CD14-positive monocyte (primary cell): ENCODE measurements around the gene NPAS3. TPM values are rescaled to one million over a fixed set of nuclear protein-coding genes. Genes with fewer than 3 reads are reported as not detected.

ENCODE experiments used
- DNase-seq, 3 donors: peaks; one replicate each; pipeline ENCODE4 v3.0.0-alpha.2; 2011 to 2022
- H2AFZ ChIP-seq: 2 replicates; pipeline ENCODE4 v1.6.0; 2012; ENCODE audit warnings: mild to moderate bottlenecking, low read depth, low read length, inconsistent platforms; ENCODE audit not compliant: insufficient read depth, poor library complexity, severe bottlenecking
- H3K27ac ChIP-seq, 2 donors: 1 replicate in 1 of 2; 2 replicates in 1 of 2; pipeline ENCODE4 v1.5.1; 2012 to 2013; ENCODE audit warnings: low read length in 2 of 2, control low read depth in 1 of 2, inconsistent platforms in 1 of 2, low read depth in 1 of 2, mild to moderate bottlenecking in 1 of 2
- H3K27me3 ChIP-seq, 2 donors: one replicate each; pipeline versions ENCODE4 v1.6.0 to v1.6.1; 2011 to 2013; ENCODE audit warnings: low read length in 2 of 2; ENCODE audit not compliant: control insufficient read depth in 2 of 2, insufficient read depth in 2 of 2
- H3K36me3 ChIP-seq, 2 donors: replicated peaks in 1 of 2; 1 replicate in 1 of 2; 2 replicates in 1 of 2; pipeline versions ENCODE4 v1.5.1 to v1.6.1; 2012 to 2013; ENCODE audit warnings: low read length in 2 of 2, control low read depth in 1 of 2, inconsistent platforms in 1 of 2, mild to moderate bottlenecking in 1 of 2; ENCODE audit not compliant: insufficient read depth in 2 of 2, control insufficient read depth in 1 of 2
- H3K4me1 ChIP-seq, 2 donors: 1 replicate in 1 of 2; 2 replicates in 1 of 2; pipeline versions ENCODE4 v1.5.1 to v1.6.1; 2012 to 2013; ENCODE audit warnings: low read length in 2 of 2, control low read depth in 1 of 2, inconsistent platforms in 1 of 2, mild to moderate bottlenecking in 1 of 2, moderate library complexity in 1 of 2; ENCODE audit not compliant: insufficient read depth in 2 of 2, control insufficient read depth in 1 of 2
- H3K4me2 ChIP-seq: replicated peaks from 2 replicates; pipeline ENCODE3; 2012; ENCODE audit warnings: low read length, moderate library complexity, mild to moderate bottlenecking; ENCODE audit not compliant: poor library complexity, severe bottlenecking; ENCODE audit errors: extremely low read depth
- H3K4me3 ChIP-seq, 3 experiments: fragments of 200-600 bp in 1 of 3; sonication (generic) in 1 of 3; replicated peaks in 1 of 3; 1 replicate in 2 of 3; 2 replicates in 1 of 3; pipeline ENCODE4 v1.5.1; 2011 to 2013; ENCODE audit warnings: low read length in 3 of 3, mild to moderate bottlenecking in 3 of 3, control low read depth in 2 of 3, low read depth in 2 of 3, inconsistent platforms in 1 of 3, moderate library complexity in 1 of 3
- H3K79me2 ChIP-seq: 2 replicates; pipeline ENCODE4 v1.6.0; 2012; ENCODE audit warnings: mild to moderate bottlenecking, control low read depth, inconsistent platforms, low read length, moderate library complexity; ENCODE audit not compliant: insufficient read depth
- H3K9ac ChIP-seq: 2 replicates; pipeline ENCODE4 v1.6.0; 2017; ENCODE audit warnings: low read length, mild to moderate bottlenecking; ENCODE audit not compliant: insufficient read depth, poor library complexity, severe bottlenecking
- H3K9me3 ChIP-seq, 2 donors: replicated peaks in 1 of 2; 1 replicate in 1 of 2; 2 replicates in 1 of 2; pipeline versions ENCODE4 v1.5.1 to v1.6.1; 2012 to 2013; ENCODE audit warnings: low read length in 2 of 2, control low read depth in 1 of 2; ENCODE audit not compliant: control insufficient read depth in 1 of 2, insufficient read depth in 1 of 2
- H4K20me1 ChIP-seq: 2 replicates; pipeline ENCODE4 v1.6.0; 2012; ENCODE audit warnings: mild to moderate bottlenecking, low read length, control low read depth, moderate library complexity; ENCODE audit not compliant: insufficient read depth
- H3K27ac Mint-ChIP-seq, 7 donors: one replicate each; pipeline ENCODE4 v1.8.0; 2020; ENCODE audit warnings: mild to moderate bottlenecking in 7 of 7, mixed read lengths in 7 of 7, moderate library complexity in 6 of 7, inconsistent platforms in 2 of 7
- H3K27me3 Mint-ChIP-seq, 3 donors: one replicate each; pipeline ENCODE4 v1.8.0; 2021 to 2022; ENCODE audit warnings: low read depth in 3 of 3, mild to moderate bottlenecking in 3 of 3, mixed read lengths in 3 of 3, moderate library complexity in 3 of 3, inconsistent platforms in 1 of 3
- H3K36me3 Mint-ChIP-seq, 2 donors: one replicate each; pipeline ENCODE4 v1.8.0; 2020; ENCODE audit warnings: mixed read lengths in 2 of 2, inconsistent platforms in 1 of 2, mild to moderate bottlenecking in 1 of 2
- H3K4me1 Mint-ChIP-seq: one replicate; pipeline ENCODE4 v1.8.0; 2020; ENCODE audit warnings: mild to moderate bottlenecking, mixed read lengths
- H3K4me3 Mint-ChIP-seq, 2 donors: one replicate each; pipeline ENCODE4 v1.8.0; 2020; ENCODE audit warnings: mild to moderate bottlenecking in 2 of 2, mixed read lengths in 2 of 2, moderate library complexity in 1 of 2
- H3K9me3 Mint-ChIP-seq, 7 donors: one replicate each; pipeline ENCODE4 v1.8.0; 2020 to 2022; ENCODE audit warnings: mixed read lengths in 7 of 7, mild to moderate bottlenecking in 6 of 7, moderate library complexity in 6 of 7, inconsistent platforms in 2 of 7
- WGBS: methylation state at CpG from one replicate; pipeline ENCODE4 v1.1.5; 2013; ENCODE audit warnings: missing lambda C conversion rate; ENCODE audit not compliant: insufficient coverage; 5-methylcytosine and 5-hydroxymethylcytosine counted together
- intact Hi-C, 2 donors: fragments of 100-400 bp; cut with micrococcal nuclease; formaldehyde crosslinking; loops; one replicate each; pipeline versions ENCODE4 v1.15.0 to v1.15.1; 2023
- polyA plus RNA-seq, 3 donors: library from polyadenylated mRNA; depleted of rRNA in 1 of 3; unstranded in 2 of 3; stranded (reverse) in 1 of 3; fragments of 300-500 nt in 2 of 3; fragments of >200 nt in 1 of 3; fragmentation: Illumina TruSeq in 2 of 3; gene quantifications; 1 replicate in 2 of 3; 2 replicates in 1 of 3; pipeline ENCODE4 v1.2.3, GENCODE V29; 2012 to 2021
- TF ChIP-seq, protein P1 (sequence below): fragments of 200-600 bp; IDR thresholded peaks from one replicate; pipeline ENCODE4 v1.8.0; 2022; ENCODE audit warnings: antibody characterized with exemption, mild to moderate bottlenecking

NPAS3 gene
- polyA plus RNA-seq, 3 donors = not detected

DNA sequence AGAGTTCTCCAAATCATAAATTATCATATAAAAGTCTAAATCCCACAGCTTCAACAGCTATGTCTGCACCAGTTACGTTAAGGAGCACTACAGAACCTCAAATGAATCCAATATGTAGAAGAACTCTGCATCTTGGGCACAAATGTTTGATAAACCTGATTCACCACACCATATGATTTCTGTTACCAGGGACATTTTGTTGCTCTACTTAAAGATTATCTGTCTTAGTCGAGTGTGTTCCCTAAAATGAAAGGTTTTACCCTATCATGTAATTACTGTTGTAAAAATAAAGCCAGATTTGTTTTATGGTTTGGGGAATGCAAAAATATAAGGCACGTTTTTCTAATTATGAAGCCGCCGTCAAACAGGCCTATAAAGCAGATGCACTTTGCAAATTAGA lies 649.1 kb downstream of the NPAS3 start:
- Histone ChIP-seq H3K79me2 (no peaks in the 10 kb centered on the region), H3K27me3 (no peaks in the 10 kb centered on the region), H3K36me3 (no peaks in the 10 kb centered on the region), H3K9me3 (no peaks in the 10 kb centered on the region), H4K20me1 (no peaks in the 10 kb centered on the region), H3K4me3 (no peak overlapping the region), H3K4me1 (no peaks in the 10 kb centered on the region), H3K4me2 (no peak overlapping the region), H2AFZ (no peak overlapping the region), H3K27ac (no peak overlapping the region), H3K9ac (no peak overlapping the region)
- intact Hi-C loops = no loop called here
- TF ChIP-seq, protein P1, sequence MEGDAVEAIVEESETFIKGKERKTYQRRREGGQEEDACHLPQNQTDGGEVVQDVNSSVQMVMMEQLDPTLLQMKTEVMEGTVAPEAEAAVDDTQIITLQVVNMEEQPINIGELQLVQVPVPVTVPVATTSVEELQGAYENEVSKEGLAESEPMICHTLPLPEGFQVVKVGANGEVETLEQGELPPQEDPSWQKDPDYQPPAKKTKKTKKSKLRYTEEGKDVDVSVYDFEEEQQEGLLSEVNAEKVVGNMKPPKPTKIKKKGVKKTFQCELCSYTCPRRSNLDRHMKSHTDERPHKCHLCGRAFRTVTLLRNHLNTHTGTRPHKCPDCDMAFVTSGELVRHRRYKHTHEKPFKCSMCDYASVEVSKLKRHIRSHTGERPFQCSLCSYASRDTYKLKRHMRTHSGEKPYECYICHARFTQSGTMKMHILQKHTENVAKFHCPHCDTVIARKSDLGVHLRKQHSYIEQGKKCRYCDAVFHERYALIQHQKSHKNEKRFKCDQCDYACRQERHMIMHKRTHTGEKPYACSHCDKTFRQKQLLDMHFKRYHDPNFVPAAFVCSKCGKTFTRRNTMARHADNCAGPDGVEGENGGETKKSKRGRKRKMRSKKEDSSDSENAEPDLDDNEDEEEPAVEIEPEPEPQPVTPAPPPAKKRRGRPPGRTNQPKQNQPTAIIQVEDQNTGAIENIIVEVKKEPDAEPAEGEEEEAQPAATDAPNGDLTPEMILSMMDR = no peak
- no peak overlapping the region for H3K27ac Mint-ChIP-seq
- H3K27me3 Mint-ChIP-seq = no peaks in the 10 kb centered on the region
- no peaks in the 10 kb centered on the region for H3K36me3 Mint-ChIP-seq
- whole genome bisulfite sequencing = 93% methylated on average over 3 of the region's 5 CpGs
- no peaks in the 10 kb centered on the region for H3K4me1 Mint-ChIP-seq
- no peak for DNase-seq
- peaks cover 0 to 3% (median 0%) of the 10 kb centered on the region in 7 donors for H3K9me3 Mint-ChIP-seq
- H3K4me3 Mint-ChIP-seq = no peak overlapping the region

DNA sequence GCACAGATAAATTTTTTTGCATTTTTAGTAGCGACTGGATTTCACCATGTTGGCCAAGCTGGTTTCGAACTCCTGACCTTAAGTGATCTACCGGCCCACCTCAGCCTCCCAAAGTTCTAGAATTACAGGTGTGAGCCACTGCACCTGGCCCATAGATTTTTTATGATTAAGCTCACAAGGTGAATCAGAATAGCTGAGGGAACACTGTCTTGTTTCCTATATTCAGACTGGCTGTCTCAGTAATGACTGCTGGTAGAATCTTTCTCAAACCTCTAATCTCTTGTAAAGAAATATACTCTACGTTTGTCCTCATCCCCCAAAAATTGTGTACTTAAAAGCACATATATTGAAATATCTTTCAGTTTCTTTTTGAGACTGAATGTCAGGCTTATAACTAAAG lies 650.1 kb downstream of the NPAS3 start:
- H3K36me3 Mint-ChIP-seq = no peaks in the 10 kb centered on the region
- Histone ChIP-seq H3K27ac (no peak overlapping the region), H3K79me2 (no peaks in the 10 kb centered on the region), H3K4me2 (no peak overlapping the region), H4K20me1 (no peaks in the 10 kb centered on the region), H3K9ac (no peak overlapping the region), H3K9me3 (no peaks in the 10 kb centered on the region), H2AFZ (no peak overlapping the region), H3K4me3 (no peak overlapping the region), H3K4me1 (no peaks in the 10 kb centered on the region), H3K36me3 (no peaks in the 10 kb centered on the region), H3K27me3 (no peaks in the 10 kb centered on the region)
- WGBS = 100% methylated on average over 2 of the region's 4 CpGs
- peaks cover 0 to 2% (median 0%) of the 10 kb centered on the region in 7 donors for H3K9me3 Mint-ChIP-seq
- no peaks in the 10 kb centered on the region for H3K27me3 Mint-ChIP-seq
- DNase-seq = no peak
- TF ChIP-seq, protein P1 = no peak
- no peaks in the 10 kb centered on the region for H3K4me1 Mint-ChIP-seq
- intact Hi-C loops = no loop called here
- H3K4me3 Mint-ChIP-seq = no peak overlapping the region
- no peak overlapping the region for H3K27ac Mint-ChIP-seq
